WTC11 (cell line): ENCODE results near the gene DIP2A.

Source experiments
- CREB1 ChIP-seq: sonication (generic); formaldehyde crosslinking; IDR thresholded peaks from 2 replicates; pipeline ENCODE4 v1.8.0; 2023; ENCODE audit warnings: mild to moderate bottlenecking, missing genetic modification reagents
- FOXJ3 ChIP-seq: sonication (generic); formaldehyde crosslinking; IDR thresholded peaks from 2 replicates; pipeline ENCODE4 v1.9.0; 2021; ENCODE audit warnings: missing genetic modification reagents, mild to moderate bottlenecking, borderline replicate concordance
- NFE2L1 ChIP-seq: sonication (generic); formaldehyde crosslinking; IDR thresholded peaks from 2 replicates; pipeline ENCODE4 v1.8.1; 2023; ENCODE audit warnings: missing genetic modification reagents
- NR1H2 ChIP-seq: sonication (generic); formaldehyde crosslinking; IDR thresholded peaks from 2 replicates; pipeline ENCODE4 v1.9.0; 2021; ENCODE audit warnings: mild to moderate bottlenecking, moderate library complexity, missing genetic modification reagents
- SMAD4 ChIP-seq: sonication (generic); formaldehyde crosslinking; IDR thresholded peaks from 2 replicates; pipeline ENCODE4 v1.8.0; 2022; ENCODE audit warnings: mild to moderate bottlenecking, missing genetic modification reagents
- ZNF121 ChIP-seq: sonication (generic); formaldehyde crosslinking; IDR thresholded peaks from 2 replicates; pipeline ENCODE4 v1.8.0; 2023; ENCODE audit warnings: missing genetic modification reagents
- ZNF416 ChIP-seq: fragments of 250-450 bp; sonication (Bioruptor Pico); IDR thresholded peaks from 2 replicates; pipeline ENCODE4 v1.9.0; 2021; ENCODE audit warnings: mild to moderate bottlenecking, inconsistent platforms
- TF ChIP-seq, protein P1 (sequence below): sonication (generic); formaldehyde crosslinking; IDR thresholded peaks from 2 replicates; pipeline ENCODE4 v1.8.0; 2022; ENCODE audit warnings: mild to moderate bottlenecking, missing genetic modification reagents
- TF ChIP-seq, protein P2 (sequence below): fragments of 200-600 bp; IDR thresholded peaks from 2 replicates; pipeline ENCODE4 v1.8.0; 2022; ENCODE audit warnings: antibody characterized with exemption
- TF ChIP-seq, protein P3 (sequence below): sonication (generic); formaldehyde crosslinking; IDR thresholded peaks from 2 replicates; pipeline ENCODE4 v1.8.1; 2023; ENCODE audit warnings: mild to moderate bottlenecking, moderate library complexity, missing genetic modification reagents
- TF ChIP-seq, protein P4 (sequence below): sonication (generic); formaldehyde crosslinking; conservative IDR thresholded peaks from 2 replicates; pipeline ENCODE4 v1.8.1; 2022; ENCODE audit warnings: mild to moderate bottlenecking, missing genetic modification reagents
- TF ChIP-seq, protein P5 (sequence below): sonication (generic); formaldehyde crosslinking; IDR thresholded peaks from 2 replicates; pipeline ENCODE4 v1.8.0; 2023; ENCODE audit warnings: missing genetic modification reagents, mild to moderate bottlenecking, borderline replicate concordance
- TF ChIP-seq, protein P6 (sequence below): sonication (generic); formaldehyde crosslinking; IDR thresholded peaks from 2 replicates; pipeline ENCODE4 v1.8.1; 2023; ENCODE audit warnings: mild to moderate bottlenecking, missing genetic modification reagents, moderate library complexity

DNA sequence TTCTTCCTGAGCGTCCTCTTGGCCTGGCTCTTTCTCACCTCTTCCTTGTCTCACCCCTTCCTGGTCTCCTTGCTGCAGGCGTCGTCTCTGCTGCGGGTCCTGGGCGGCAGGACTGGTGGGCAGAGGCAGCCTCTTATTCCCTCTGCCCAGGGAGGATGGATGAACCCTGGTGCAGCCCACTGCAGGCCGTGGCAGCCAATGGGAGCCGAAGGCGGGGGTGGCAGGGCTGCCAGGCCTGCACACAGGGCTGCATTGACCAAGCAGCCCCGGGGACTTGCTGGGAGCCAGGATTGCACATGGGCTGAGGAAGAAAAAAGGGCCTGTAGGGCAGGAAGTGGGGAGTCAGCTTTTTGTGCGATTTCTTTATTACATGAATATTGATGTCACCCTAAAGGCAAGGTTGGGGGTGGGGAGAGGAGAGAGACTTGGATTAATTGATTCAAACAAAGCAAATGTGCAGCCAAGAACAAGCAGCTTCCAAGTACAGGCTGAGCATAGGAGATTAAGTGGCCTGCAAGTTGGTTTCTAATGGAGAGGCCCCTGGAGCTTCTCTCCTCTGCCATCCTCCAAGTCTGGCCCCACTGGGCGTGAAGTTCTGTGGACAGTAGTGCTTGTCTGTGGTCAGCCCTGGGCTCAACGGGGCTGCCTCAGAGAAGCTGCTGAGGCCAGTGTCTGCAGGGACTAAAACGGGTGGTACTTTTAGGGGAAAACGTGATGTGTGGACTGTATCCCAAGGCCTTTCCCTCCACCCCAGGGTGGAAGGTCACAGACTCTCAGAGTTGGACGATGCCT, 146.5 kb downstream of the DIP2A start, which contains the start of gene S100B:
- TF ChIP-seq, protein P1, sequence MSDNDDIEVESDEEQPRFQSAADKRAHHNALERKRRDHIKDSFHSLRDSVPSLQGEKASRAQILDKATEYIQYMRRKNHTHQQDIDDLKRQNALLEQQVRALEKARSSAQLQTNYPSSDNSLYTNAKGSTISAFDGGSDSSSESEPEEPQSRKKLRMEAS, result 0 out of 2 replicates have a peak, but pooled peaks have one; percentile 39
- TF ChIP-seq, protein P2, sequence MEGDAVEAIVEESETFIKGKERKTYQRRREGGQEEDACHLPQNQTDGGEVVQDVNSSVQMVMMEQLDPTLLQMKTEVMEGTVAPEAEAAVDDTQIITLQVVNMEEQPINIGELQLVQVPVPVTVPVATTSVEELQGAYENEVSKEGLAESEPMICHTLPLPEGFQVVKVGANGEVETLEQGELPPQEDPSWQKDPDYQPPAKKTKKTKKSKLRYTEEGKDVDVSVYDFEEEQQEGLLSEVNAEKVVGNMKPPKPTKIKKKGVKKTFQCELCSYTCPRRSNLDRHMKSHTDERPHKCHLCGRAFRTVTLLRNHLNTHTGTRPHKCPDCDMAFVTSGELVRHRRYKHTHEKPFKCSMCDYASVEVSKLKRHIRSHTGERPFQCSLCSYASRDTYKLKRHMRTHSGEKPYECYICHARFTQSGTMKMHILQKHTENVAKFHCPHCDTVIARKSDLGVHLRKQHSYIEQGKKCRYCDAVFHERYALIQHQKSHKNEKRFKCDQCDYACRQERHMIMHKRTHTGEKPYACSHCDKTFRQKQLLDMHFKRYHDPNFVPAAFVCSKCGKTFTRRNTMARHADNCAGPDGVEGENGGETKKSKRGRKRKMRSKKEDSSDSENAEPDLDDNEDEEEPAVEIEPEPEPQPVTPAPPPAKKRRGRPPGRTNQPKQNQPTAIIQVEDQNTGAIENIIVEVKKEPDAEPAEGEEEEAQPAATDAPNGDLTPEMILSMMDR, result no peak
- TF ChIP-seq ZNF416 (no peak), ZNF121 (CRISPR knock-in tag) (no peak), FOXJ3 (no peak), NR1H2 (CRISPR knock-in tag) (no peak), NFE2L1 (CRISPR knock-in tag) (no peak), CREB1 (CRISPR knock-in tag) (no peak), SMAD4 (CRISPR knock-in tag) (no peak)
- TF ChIP-seq, protein P3, sequence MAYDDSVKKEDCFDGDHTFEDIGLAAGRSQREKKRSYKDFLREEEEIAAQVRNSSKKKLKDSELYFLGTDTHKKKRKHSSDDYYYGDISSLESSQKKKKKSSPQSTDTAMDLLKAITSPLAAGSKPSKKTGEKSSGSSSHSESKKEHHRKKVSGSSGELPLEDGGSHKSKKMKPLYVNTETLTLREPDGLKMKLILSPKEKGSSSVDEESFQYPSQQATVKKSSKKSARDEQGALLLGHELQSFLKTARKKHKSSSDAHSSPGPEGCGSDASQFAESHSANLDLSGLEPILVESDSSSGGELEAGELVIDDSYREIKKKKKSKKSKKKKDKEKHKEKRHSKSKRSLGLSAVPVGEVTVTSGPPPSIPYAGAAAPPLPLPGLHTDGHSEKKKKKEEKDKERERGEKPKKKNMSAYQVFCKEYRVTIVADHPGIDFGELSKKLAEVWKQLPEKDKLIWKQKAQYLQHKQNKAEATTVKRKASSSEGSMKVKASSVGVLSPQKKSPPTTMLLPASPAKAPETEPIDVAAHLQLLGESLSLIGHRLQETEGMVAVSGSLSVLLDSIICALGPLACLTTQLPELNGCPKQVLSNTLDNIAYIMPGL (CRISPR knock-in tag), result no peak
- TF ChIP-seq, protein P4, sequence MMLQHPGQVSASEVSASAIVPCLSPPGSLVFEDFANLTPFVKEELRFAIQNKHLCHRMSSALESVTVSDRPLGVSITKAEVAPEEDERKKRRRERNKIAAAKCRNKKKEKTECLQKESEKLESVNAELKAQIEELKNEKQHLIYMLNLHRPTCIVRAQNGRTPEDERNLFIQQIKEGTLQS (CRISPR knock-in tag), result no peak
- TF ChIP-seq, protein P5, sequence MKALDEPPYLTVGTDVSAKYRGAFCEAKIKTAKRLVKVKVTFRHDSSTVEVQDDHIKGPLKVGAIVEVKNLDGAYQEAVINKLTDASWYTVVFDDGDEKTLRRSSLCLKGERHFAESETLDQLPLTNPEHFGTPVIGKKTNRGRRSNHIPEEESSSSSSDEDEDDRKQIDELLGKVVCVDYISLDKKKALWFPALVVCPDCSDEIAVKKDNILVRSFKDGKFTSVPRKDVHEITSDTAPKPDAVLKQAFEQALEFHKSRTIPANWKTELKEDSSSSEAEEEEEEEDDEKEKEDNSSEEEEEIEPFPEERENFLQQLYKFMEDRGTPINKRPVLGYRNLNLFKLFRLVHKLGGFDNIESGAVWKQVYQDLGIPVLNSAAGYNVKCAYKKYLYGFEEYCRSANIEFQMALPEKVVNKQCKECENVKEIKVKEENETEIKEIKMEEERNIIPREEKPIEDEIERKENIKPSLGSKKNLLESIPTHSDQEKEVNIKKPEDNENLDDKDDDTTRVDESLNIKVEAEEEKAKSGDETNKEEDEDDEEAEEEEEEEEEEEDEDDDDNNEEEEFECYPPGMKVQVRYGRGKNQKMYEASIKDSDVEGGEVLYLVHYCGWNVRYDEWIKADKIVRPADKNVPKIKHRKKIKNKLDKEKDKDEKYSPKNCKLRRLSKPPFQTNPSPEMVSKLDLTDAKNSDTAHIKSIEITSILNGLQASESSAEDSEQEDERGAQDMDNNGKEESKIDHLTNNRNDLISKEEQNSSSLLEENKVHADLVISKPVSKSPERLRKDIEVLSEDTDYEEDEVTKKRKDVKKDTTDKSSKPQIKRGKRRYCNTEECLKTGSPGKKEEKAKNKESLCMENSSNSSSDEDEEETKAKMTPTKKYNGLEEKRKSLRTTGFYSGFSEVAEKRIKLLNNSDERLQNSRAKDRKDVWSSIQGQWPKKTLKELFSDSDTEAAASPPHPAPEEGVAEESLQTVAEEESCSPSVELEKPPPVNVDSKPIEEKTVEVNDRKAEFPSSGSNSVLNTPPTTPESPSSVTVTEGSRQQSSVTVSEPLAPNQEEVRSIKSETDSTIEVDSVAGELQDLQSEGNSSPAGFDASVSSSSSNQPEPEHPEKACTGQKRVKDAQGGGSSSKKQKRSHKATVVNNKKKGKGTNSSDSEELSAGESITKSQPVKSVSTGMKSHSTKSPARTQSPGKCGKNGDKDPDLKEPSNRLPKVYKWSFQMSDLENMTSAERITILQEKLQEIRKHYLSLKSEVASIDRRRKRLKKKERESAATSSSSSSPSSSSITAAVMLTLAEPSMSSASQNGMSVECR (CRISPR knock-in tag), result no peak
- TF ChIP-seq, protein P6, sequence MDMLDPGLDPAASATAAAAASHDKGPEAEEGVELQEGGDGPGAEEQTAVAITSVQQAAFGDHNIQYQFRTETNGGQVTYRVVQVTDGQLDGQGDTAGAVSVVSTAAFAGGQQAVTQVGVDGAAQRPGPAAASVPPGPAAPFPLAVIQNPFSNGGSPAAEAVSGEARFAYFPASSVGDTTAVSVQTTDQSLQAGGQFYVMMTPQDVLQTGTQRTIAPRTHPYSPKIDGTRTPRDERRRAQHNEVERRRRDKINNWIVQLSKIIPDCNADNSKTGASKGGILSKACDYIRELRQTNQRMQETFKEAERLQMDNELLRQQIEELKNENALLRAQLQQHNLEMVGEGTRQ (CRISPR knock-in tag), result no peak
